GM12892 (cell line): ENCODE data around the gene AK8.

Source experiments
- DNase-seq: peaks from one replicate; pipeline ENCODE4 v3.0.0; 2011; ENCODE audit not compliant: insufficient read length
- FAIRE-seq: peaks from 2 replicates; lab custom pipeline; 2011; peaks lifted over from hg19 to GRCh38; lab: Jason Lieb, UNC
- POLR2A ChIP-seq: IDR thresholded peaks from 2 replicates; pipeline ENCODE4 v1.6.1; 2011; ENCODE audit warnings: low read depth, low read length, control low read depth
- POLR2AphosphoS5 ChIP-seq: IDR thresholded peaks from 2 replicates; pipeline ENCODE4 v1.6.1; 2011; ENCODE audit warnings: low read depth, low read length, control low read depth
- TAF1 ChIP-seq: IDR thresholded peaks from 2 replicates; pipeline ENCODE4 v1.6.1; 2011; ENCODE audit warnings: low read depth, mild to moderate bottlenecking, control low read depth, low read length, borderline replicate concordance

AK8 gene

DNA sequence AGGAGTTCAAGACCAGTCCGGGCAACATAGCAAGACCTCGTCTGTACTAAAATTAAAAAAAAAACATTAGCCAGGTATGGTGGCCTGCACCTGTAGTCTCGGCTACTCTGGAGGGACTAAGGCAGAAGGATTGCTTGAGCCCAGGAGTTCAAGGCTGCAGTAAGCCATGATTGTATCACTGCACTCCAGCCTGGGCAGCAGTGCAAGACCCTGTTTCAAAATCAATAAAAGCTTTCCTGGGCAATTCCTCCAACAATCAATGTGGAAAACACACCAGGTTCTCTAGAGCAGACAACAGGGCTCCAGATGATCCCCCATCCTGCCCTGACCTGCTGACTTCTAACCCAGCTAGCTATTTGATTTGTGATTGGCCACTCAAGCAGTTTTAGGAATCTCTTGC is 1.2 kb downstream of the AK8 start:
- no peak for DNase-seq
- FAIRE-seq, result no peak
- TF ChIP-seq POLR2AphosphoS5, result no peak
- TF ChIP-seq POLR2A, result no peak
- TF ChIP-seq TAF1, result no peak

DNA sequence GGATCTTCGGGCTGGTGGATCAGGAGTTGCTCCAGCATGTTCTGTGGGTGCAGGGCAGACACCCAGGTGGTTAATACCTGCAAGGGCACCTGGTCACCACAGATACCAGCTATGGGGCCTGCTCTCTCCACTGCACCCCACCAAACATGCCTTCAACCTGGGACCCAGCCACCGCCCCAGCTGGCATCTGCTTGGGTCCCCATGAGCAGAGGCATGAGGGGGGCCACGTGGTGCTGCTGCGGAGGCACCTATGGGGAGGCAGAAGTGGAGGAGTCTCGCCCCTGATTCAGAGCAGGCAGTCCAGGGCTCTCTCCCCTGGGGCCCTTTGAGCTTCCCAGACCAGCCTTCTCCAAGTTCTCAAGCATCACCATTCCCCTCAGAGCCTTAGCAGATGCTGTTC is 2.9 kb downstream of the AK8 start:
- DNase-seq, result no peak
- TF ChIP-seq POLR2AphosphoS5, result no peak
- TF ChIP-seq TAF1, result no peak
- no peak for TF ChIP-seq POLR2A
- FAIRE-seq, result no peak

DNA sequence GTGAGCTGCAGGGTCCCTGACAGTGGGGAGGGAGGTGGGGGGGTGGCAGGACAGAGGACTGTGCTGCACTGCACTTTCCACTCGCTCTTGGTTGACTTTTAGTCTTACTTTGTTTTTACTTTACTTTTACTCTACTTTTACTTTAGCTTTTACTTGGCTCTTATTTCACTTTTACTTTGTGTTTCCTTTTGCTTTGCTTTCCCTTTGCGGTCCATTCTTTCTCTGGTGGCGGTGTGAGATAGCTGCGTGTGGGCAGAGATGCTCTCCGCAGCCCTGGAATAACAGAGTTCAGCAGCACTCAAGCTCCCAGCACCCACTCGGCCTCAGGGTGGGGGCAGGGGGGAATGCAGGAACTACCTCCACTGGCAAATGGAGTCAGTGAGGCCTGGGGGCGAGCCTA is 4.7 kb downstream of the AK8 start:
- TF ChIP-seq POLR2AphosphoS5 (no peak), TAF1 (no peak), POLR2A (no peak)
- no peak for DNase-seq
- FAIRE-seq, result no peak

DNA sequence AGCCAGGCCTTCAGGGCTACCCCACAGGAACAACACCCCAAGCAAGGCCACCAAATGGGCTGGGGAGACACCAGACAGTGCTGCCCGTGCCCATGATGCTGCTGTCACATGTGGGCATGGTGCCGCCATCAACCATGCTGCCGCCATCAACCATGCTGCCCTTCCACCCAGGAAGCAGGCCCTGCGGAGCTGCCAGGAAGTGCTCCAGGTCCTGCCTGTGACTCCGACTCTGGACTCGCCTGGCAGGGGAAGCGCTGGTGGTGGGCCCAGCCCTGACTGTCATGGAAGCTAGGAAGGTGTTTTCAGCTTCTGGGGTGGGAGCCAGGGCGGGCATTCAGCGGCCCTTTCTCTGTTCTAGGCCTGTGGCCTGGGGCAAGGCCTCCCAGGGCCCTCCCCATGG is 8.8 kb downstream of the AK8 start:
- TF ChIP-seq TAF1, result no peak
- TF ChIP-seq POLR2AphosphoS5, result no peak
- TF ChIP-seq POLR2A, result no peak
- DNase-seq (no peak), FAIRE-seq (no peak)

DNA sequence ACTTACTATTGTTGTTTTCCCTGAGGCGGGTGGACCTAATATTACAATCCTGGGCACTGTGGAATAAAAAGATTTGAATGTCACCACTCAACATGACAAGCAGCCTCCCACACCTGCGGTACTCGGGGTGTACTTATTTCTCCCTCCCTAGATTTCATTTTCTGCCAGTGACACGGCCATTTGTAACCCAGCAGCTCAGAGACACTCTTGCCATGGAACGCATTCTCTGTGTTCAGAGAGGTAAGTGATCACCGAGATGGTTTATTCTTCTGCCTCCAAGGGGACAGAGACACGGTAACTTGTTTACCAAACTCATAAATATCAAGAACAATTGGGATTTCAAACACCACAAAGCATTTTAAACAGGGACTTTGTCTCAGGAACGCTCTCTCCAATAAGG is 11.2 kb downstream of the AK8 start:
- DNase-seq, result no peak
- no peak for TF ChIP-seq TAF1
- no peak for TF ChIP-seq POLR2A
- TF ChIP-seq POLR2AphosphoS5, result no peak
- FAIRE-seq, result no peak

DNA sequence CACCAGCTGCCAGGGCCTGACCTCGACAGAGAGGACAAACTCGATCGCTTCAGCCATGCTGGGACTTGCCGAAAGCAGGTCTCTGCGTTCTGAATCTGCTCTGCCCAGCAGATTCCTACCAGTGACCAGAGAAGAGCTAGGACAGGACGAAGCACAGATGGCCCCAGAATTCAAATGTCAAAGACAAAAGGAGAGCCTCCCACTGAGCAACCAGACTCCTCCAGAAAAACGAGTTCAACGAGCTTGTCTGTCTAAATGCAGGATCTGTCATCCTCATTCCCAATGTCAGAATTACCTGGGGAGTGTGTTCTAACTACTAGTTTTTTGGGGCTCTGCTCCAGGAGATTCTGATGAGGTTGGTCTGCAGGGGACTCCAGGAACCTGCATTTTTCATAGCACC is 13.4 kb downstream of the AK8 start:
- FAIRE-seq (no peak), DNase-seq (no peak)
- TF ChIP-seq POLR2A, result no peak
- TF ChIP-seq POLR2AphosphoS5, result no peak
- no peak for TF ChIP-seq TAF1

DNA sequence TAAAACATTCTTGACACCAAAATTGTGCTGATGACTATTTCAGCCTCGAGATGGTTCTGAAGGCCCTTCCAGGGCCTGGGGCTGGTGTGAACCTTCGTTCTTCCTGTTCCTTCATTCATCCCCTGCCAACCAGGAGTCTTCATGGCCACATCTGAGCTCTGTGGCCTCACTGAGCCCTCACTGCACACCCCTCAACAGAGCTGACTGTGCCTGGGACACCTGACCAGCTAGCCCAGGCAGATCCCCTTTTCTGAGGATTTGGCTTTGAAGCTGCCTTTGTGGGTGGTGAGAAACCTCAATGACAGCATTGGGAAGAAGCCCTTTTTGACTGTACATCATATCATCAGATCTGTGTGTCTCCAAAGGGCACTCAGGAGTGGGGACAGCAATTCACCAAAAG is 13.8 kb downstream of the AK8 start:
- no peak for FAIRE-seq
- TF ChIP-seq TAF1 (no peak), POLR2AphosphoS5 (no peak), POLR2A (no peak)
- no peak for DNase-seq

DNA sequence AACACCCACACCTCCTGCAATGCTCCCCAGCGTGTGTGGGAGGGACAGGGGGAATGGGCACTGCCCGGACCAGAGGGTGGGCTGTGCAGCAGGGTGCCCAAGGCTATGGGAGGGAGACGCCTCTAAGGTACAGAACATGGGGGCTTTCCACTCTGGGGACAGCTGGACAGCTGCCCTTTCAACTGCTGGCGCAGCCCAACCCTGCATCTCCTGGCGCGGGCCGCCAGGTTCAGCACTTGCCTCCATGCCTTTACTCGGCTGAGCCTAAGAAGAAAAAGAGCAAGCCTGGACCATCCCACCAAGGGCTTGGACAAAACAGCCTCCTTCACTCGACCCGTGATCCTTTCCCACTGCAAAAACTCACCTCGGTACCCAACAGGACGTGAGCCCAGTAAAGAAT is 15.0 kb downstream of the AK8 start:
- TF ChIP-seq TAF1 (no peak), POLR2A (no peak), POLR2AphosphoS5 (no peak)
- no peak for FAIRE-seq
- DNase-seq, result no peak

DNA sequence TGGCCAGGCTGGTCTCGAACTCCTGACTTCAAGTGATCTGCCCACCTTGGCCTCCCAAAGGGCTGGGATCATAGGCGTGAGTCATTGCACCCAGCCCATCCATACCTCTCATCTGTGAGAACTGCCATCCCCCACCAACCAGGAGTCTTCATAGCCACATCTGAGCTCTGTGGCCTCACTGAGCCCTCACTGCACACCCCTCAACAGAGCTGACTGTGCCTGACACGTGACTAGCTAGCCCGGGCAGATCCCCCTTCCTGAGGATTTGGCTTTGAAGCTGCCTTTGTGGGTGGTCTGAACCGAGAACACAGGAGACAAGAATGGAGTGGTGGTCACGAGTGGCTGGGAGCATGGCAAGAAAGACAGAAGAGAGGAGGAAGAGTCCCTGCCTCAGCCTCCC is 15.6 kb downstream of the AK8 start:
- no peak for DNase-seq
- TF ChIP-seq POLR2A, result no peak
- TF ChIP-seq TAF1, result no peak
- no peak for TF ChIP-seq POLR2AphosphoS5

DNA sequence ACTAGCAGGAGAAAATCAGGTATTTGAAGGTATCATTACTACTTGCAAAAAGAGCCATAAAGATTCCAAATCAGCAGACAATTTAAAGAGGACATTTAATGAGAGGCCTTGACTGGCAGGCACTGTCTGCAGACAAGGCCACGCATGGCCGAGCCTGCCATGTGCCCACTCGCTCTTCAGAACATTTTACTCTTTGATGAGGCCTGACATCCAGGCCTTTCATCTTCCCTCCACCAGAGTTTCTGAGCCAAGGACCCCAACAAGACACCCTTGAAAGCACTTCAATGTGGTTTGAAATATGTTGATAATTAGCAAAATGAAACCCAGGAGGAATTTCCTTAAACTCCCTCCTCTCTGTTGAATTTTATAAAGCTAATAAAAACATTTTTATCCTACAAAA is 16.4 kb downstream of the AK8 start:
- no peak for TF ChIP-seq TAF1
- TF ChIP-seq POLR2AphosphoS5, result no peak
- TF ChIP-seq POLR2A, result no peak
- FAIRE-seq, result no peak

More for the DNA sequence above, 15.6 kb downstream of the AK8 start:
- no peak for FAIRE-seq

DNA sequence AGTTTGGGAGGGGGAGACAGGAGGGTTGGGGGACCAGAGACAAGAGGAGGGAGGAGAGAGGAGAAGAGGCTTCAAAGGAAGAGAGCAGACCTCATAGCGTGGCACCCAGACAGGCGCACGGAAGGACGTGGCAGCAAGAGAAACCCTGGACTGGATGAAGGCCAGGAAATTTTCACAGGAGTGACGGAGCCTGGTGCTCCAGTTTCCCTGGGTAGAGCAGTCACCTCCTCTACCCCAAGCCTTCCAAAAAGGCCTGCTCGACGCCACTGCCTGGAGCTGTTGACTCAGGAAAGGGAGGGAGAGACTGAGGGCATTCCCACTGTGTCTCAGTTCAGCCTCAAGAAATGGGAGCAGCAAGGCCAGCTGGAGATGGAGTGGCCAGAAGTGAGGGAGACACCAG is 19.3 kb downstream of the AK8 start:
- TF ChIP-seq POLR2AphosphoS5, result no peak
- TF ChIP-seq TAF1, result no peak
- TF ChIP-seq POLR2A, result no peak
- FAIRE-seq (no peak), DNase-seq (no peak)

More for the DNA sequence above, 16.4 kb downstream of the AK8 start:
- no peak for DNase-seq

DNA sequence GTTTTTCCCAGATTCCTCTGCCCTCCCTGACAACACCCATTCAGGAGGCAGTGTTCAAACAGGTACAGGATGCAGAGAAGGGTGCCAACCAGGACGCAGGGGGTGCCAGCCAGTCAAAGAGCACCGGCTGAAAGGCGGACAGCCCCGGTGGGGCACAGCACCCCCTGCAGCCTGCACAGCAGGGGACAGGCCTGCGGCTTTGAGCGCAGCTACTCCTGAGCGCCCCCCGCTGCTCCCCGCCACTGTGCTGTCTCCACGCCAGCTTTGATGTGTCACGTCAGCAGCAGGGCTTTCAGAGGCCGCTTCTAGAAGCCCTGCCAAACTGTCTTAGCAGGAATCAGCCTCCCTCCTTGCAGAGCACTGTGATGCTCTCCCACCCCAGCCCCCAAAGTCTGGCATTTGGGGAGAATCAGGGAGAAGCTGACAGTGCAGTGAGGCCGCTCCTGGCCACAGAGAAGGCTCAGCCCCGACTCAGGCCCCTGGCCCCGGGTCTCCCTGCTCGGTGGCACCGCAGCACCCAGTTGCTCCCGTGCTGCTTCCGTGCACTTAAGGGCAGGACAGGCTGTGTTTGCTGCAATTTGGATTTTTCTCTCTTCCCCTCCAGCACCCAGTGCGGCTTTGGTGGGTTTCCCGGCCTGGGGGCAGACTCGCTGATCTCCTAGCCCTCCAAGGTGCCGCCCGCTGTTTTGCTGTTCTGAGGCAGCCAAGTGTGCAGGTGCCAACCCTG is 20.3 kb downstream of the AK8 start:
- DNase-seq, result no peak

DNA sequence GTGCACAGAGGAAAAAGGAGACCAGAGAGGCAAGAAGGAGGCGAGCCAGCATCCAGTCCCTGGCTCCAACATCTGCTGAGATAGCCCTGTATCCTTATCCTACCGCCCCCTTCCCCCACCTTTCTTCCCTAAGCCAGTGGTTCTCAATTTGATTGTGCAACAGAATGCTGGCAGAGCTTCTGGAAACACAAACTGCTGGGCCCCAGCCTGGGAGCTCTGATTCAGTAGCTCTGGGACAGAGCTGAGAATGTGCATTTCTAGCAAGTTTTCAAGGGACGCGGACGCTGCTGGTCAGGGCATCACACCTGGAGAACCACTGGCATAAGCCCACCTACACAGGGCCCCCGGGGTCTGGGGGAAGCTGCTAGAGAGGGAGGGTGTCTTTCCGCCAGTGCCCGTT is 21.1 kb downstream of the AK8 start:
- FAIRE-seq (no peak), DNase-seq (no peak)
- no peak for TF ChIP-seq POLR2AphosphoS5
- TF ChIP-seq TAF1, result no peak
- TF ChIP-seq POLR2A, result no peak

More for the DNA sequence above, 20.3 kb downstream of the AK8 start:
- TF ChIP-seq POLR2A (no peak), POLR2AphosphoS5 (no peak), TAF1 (no peak)
- FAIRE-seq, result no peak
